GM18502 (cell line): ENCODE measurements around the gene MAEA.

Source experiments
- ATAC-seq: cut with Tn5 transposase; IDR thresholded peaks from one replicate; pipeline ENCODE4 v1.9.1; 2021; ENCODE audit warnings: mild to moderate bottlenecking; ENCODE audit not compliant: unreplicated experiment, poor library complexity

The MAEA gene

DNA sequence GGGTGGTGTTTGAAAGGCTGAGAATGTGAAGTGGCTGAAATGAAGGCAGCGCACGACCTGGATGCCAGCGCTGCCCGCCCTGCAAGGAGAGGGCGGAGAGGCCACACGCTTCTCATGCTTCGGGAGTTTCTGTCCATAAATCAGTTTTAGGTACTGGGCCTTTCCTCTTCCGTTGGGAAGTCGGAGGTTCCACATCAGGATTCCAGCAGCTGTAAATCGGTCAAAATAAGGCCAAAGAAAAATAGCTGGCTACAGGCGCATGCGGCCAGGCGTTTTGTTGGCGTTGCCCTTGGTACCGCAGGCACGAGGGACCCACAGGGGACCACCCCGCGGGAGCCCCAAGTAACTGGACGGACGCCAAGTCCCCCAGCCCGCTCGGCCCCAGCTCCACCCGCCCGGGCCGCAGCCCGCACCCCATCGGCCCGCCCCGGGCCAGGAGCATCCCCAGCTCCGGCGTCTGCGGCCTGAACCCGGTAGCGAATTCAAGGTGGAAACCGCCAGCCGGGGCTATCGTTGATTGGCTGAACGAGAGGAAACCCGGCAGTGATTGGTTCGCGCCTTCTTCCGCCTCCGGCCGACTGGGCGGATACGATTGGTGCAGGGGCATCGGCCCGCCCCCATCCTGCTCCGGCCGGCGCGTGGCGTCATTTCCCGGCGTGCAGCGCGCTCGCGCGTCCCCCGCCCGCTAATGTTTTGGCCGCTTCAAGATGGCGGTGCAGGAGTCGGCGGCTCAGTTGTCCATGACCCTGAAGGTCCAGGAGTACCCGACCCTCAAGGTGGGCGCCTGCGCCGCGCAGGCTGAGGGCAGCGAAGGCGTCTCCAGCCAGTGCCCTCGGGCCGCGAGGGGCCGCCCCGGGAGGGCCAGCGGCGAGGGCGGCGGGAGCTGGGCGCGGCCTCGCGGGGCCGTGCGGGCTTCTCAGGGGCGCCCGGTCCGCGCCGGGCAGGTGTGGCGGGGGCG is at the start of gene MAEA:
Gene MAEA (plus strand): TSS at position 685 of the 958 bp plus-strand sequence. CDS start 23 bp downstream, at position 708.
- ATAC-seq, result peak; percentile 92

DNA sequence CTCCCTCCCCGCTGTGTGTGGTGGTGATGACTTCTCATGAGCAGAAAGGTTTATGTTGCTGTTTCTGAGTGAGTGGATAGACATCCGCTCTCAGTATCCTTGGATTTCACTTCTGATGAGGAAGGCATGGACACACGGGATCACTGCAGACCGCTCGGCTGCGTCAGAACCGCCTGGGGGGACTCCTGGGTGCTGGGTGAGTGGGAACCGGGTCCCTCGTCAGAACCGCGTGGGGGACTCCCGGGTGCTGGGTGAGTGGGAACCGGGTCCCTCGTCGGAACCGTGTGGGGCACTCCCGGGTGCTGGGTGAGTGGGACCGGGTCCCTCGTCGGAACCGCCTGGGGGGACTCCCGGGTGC is 49.8 kb upstream of the MAEA start:
- ATAC-seq, result no peak

DNA sequence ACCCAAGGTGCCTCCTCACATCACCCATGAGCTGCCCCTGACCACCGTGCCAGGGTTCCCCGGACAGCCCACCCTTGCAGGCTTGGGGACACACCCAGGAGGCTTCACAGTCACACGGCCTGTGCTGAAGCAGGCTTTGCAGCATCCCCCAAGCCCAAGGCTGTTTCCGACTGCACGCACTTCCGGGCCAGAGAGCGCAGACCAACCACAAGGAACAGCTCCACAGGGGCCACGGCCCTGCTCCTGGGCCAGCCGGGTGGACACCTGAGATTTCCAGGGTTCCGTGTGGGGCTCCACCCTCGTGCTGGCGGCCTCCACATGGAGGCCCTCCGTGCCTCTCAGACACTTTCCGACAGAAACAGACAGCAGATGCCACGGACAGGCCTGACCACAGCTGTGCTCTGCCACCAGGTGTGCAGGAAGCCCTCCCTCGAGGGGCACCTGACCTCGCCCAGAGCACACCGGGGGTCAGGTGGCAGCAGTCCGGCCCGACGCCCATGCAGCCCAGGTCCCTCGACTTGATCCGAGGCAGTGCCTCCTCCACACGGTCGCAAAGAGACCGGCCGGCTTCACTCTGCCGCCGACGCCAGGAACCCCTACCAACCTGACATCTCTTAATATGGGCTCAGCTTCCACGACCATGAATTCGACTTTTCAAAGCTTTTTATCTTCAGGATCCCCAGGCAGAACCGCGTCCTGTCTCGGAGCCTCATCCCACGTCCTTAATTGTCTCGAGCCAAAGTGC is 48.8 kb upstream of the MAEA start:
- ATAC-seq, result no peak

DNA sequence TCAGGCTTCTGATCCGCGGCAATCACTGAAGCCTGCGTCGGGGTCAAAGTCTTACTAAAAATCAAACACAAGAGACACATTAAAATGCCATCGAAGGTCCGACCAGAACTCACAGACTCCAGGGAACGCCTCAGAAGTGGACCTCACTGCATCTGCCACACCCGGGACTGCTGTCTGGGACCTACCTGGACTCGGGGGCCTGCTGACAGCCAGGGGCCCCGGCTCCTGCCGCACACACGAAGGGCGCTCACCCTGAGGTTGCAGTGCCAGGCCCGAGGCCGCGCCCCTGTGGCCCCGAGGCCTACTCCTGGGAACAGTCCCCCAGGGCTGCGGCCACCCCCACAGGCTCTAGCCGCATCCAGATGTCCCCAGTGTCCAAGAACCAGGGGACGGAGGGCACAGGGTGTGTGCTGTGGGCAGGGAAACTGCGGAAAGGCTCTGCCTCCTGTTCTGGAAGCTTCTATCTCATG is 48.2 kb upstream of the MAEA start:
- ATAC-seq, result no peak

DNA sequence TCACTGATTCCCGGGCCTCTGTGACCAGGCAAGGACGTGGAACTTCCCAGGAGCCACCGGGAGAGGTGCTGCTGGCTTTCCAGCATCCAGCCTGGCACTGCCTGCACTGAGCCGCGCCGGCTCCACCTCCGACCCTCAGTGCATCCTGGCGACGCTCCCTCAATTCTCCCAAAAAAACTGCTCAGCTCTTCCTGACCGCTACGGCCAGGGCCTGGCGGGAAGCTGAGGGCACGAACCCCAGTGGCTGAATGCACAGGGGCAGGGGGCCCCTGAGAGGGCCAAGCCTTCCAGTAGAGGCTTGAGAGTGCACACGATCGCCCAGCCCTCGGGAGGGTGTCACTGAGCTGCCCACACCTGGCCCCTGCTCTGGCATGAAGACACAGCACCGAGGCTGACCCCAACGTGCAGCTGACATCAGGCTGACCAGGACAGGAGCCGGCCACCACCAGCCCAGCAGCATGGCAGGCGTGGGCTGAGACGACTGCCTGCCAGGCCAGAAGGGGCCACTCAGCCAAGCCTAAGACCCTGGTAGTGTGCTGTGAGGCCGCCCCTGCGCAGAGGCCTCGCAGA is 47.7 kb upstream of the MAEA start:
- no peak for ATAC-seq

DNA sequence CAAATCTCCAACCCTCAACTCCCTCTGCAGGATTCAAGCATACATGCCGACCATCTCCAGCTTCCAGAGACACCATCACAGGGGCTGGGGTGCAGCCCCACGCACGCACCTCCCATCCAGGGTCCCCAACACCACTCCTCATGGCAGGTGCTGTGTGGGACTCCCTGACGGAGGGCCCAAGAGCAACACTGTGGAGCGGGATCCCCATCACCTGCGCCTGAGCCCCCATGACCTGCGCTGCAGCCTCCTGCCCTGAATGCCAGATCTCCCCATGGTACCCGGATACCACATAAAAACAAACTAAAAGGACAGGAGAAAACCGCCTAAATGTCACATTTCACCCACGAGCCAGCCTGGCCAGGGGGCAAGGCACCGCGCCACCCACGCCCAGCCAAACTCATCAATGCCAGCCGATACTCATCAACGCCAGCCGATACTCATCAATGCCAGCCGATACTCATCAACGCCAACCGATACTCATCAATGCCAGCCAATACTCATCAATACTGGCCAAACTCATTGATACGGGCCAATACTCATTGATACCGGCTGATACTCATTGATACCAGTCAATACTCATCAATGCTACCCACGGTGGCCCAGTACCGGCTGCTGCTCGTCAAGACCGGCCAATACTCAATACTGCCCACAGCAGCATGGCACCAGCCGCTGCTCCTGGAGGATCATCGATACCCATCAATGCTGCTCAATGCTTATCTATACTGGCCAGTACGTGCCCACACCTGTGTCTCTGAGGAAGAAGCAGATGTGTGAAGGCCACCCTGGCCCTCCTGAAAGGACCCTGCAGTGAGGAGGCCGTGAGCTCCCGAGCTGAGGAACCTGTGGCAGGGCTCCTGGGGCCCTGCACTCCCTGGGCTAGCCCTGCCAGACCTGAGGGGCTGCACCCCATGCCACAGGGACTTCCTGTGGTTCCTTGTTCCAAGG is 46.9 kb upstream of the MAEA start:
- no peak for ATAC-seq

DNA sequence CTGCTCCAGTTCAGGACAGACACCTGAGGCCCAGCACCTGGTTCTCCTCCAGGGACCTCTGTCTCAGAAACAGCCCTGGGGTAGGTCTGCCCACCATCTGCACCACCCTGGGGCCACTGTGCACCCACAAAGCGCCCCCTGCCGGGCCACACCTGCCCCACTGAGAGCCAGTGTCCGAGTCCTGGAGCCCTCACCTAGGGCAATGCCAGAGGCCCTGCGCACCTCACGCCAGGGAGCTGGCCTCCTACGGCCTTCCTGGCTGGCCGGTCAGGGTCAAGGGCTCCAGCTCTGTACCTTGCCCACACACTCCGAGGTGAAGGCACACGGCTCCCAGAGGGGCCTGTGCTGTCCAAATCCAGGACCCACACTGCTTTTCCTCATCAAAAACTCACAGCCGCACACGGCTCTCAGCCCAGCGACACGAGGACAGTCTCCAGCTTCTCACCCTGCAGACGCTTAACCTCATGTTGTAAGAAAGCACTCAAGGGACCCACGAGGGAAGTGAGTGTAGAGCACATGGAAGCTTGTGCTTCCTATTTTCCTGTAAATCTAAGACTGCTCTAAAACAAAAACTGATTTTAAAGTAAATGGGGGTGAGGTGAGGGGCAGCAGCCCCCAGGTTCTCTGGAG is 46.1 kb upstream of the MAEA start:
- no peak for ATAC-seq

DNA sequence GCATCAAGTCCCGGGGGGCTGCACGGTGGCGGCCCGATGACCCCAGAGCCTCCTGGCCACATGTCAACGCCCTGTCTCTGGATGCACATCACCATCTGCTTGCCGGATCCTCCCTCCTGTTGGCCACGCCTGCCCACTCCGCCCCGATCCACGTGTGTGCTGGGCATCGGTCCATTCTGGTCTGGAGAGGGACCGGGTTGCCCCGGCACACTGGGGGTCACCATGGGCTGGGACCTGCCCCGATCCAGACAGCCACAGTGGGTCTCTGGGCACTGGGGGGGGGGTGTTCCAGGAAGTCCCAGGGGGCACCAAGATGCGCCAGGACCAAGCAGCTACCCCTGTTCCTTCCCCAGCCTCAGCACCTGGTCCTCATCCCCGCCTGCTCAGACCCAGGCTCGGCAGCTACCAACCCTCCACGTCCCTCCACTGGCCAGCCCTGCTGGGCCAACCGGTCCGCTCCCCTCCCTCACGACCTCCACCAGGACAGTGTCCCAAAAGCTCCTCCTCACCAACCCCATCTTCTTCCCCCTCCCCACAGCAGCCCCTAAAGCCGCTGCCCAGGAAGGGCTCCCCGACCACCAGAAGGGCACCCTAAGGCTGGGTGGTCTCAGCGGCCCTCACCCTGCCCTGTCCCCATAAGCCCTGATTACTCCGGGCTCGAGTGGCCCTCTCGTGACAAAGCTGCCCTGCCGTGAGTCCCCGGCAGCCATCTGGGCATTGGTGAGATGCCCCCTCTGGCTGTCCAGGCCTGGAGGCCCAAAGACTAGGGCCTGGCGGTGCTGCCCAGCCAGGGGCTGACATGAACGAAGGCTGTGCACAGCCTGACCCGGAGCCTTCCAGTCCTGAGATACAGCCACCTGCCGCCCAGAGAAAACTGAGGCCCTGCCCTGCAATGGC is 45.4 kb upstream of the MAEA start:
- no peak for ATAC-seq

DNA sequence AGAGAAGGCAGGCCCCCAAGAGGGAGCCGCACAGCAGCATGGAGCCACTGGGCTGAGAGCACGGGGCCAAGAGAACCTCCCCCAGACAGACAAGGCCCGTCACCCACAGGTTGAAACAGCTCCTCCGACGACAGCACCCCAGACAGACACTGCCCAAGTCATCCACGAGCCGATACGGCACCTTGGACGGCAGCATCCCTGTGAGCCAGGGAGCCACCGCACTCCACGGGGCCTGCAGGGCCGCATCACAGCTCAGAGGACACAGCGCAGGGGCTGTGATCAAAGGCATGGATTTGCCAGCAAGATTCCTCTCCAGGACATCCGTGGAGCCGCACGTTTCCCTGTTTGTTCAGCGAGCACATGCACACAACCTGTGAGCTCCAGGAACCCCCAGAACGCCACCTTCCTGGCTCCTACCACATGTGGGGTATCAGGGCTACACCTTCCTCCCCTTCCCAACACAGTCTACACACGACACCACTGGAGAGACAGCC is 44.7 kb upstream of the MAEA start:
- no peak for ATAC-seq

DNA sequence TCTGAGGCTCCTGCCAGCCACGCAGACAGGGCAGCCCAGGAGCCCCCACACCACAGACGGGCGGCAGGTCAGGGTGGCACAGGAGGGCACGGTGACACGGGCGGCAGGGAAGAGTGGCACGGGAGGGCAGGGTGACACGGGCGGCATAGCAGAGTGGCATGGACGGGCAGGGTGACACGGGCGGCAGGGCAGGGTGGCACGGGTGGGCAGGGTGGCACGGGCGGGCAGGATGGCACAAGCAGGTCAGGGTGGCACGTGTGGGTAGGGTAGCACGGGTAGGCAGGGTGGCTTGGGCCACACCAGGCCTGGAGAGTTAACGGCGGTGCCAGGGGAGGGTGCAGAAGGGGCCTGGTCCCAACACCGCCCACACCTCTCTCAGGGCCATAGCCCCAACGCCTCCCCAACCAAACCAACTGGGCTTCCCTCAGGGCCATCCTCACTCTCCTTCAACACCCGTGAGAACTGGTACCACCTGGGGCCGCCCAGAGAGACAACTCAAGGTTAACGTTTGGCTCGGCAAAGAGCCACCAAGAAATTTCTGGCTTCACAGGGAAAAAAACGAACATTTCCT is 44.1 kb upstream of the MAEA start:
- no peak for ATAC-seq

DNA sequence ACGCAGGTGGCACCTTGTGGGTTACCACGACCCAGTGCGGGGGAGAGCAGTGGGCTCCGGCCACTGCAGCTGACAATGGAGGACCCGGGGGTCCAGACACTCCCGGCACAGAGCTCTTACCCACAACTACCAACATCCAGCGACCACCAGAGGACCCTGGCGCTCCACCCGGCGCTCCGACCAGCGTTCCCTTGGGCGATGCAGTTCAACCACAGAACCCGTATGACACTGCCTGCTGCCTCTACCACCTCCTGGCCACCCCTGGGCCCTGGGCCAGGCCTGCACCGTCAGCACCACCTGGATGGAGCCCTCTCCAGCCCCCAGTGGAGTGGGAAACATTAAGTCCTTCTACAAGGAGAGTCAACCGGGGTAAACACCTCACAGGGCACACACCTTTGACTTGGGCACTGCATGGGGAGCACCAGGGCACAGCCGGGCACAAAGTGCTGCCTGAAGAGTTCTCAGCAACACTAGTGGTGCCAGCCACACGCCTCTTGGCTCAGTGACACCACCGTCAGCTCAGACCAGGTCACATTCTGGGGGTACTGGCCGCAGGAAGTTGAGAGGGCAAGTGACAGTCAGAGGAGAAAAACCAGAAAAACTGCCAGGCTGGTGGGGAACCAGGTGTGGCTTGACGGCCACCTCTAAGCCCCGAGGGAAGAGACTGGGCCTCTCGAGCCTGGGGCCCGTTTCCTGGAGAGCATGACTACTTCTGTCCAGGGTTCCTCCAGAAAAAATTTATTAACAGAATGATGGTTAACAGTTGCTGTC is 43.4 kb upstream of the MAEA start:
- no peak for ATAC-seq

DNA sequence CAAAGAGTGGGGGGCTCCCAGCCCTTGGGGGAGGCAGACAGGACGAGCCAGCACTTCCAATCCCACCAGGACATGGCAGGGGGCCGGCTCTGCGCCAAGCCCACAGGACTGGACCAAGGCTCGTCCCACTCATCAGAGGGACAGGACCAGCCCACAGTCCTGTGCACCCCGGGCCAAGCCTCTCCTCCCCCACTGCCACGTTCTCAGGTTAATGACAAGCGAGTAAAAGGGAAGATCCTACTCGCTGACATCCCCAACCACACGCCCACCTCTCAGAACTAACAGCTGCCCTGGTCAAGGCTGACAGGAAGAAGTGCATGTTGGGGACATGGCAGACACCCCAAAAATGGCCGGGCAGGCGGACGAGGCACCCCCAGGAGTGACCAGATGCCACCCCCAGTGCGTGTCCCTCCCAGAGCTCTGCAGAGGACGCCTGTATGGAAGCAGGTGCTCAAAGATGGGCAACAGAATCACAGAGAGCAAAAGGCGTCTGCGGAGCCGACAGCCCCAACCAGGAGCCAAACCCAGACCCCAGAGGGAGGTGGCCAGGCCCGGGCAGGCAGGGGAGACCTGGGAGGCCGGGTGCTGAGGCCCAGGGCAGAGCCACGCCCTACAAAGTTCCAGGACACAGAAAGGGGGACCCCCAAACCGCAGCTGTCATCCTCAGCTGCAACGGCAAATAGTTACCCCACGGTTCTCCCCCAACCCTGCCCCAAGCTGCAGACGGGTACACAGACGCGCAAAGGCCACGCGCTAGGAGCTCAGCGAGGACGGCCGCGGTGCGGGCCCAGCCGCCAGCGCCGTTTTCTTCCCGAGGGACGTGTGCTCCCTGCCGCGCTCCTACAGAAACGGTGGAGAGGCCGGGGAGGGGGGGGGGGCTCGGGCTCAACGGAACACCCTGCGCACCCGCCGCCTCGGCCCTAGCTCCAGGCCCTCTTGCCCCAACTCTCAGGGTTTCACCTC is 42.5 kb upstream of the MAEA start:
- ATAC-seq, result no peak

DNA sequence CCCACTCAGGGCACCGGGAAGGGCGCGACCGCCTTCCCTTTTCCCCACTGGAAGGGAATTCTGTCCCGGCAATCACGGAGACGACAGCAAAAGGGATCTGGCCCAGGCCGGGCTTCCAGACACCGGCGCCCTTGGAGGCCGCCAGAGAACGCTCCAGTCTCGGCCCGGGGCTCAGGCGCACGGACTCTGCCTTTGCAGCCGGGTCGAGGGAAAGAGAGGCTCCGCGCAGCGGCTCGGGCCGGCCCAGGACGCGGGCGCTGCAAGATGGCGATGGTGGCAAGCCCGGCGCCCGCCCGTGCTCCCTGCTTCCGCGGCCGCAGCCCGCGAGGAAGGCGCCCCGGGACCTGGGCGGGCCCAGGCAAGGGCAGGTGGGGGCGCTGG is 41.8 kb upstream of the MAEA start:
- ATAC-seq, result no peak

DNA sequence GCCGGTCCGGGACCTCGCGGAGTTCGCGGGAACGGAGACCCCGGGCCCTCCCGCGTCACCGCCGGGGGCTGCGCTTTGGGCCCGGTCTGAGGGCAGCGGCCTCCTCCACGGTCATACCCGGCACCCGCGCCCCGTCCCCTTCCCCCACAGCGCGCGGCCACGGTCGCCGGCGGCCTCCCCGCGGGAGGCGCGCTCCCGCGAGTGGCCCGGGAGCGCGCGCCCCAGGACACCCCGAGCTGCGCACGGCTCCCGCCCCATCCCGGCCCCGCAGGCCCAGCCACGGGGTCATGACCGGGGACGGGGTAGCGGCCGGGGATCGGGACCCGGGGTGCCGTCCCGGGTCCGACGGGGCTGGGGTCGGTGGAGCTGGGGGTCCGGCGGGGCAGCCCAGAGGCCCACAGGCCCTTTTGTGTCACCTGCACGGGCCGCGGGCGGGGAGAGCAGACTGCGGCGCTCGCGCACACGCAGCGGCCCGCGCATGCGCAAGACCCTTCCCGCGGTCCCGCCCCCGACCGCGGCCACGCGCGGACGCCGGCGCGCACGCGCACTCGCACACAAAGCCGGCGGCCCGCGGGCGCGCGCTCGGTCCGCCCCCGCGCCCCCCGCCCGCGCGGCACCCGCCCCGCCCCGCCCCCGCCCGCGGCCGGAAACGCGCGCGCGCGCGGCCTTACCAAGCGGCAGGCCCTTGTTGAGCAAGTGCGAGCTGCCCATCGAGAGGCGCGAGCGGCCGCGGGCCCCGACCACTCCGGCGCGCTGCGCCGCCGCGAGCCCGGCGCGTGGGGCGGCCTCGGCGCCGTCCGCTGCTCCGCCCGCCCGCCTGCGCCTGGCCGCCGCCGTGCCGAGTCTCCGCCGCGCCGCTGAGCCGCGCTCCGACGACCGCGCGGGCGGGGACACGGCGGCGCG is 41.2 kb upstream of the MAEA start, which contains the start of gene CTBP1:
Gene CTBP1 (minus strand): TSS at position 886 of the 903 bp plus-strand sequence. CDS start 7,799 bp downstream, outside the sequence.
- ATAC-seq, result peak; percentile 43

DNA sequence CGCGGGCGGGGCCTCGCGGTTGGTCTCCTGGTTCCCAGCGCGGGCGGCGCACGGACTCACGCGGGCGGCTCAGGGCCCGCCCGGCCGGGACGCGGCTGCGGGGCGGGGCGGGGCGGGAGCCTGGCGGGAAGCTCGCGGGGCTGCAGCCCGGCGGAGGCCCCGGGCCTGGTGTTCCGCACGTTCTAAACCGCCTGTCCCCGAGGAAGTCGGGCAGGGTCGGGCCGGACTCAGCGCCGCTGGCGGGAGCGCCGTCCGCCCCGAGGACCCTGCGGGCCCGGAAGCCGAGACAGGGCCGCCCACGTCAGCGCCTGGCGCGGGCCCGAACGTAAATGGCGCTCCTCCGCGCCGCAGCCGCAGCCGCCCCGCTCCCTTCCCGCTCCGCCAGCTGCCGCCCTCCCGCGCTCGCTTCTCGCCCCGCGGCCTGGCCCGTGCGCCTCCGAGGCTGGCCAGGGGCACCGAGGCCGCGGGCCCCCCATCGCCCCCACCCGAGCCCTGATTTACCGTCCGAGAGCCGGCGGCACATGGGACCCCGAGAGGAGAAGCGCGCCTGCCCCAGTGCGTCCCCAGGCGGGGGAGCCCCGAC is 40.5 kb upstream of the MAEA start:
- peak; percentile 62 for ATAC-seq
